Panc1 (cell line): Measurements from ENCODE around the gene NYAP2. TPM values are rescaled to one million over a fixed set of nuclear protein-coding genes. Genes with fewer than 3 reads are reported as not detected.

Experiments used
- ATAC-seq: fragments of 200-7000 bp; cut with Tn5 transposase; 2 replicates; pipeline ENCODE4 v1.9.1; 2020; ENCODE audit warnings: mild to moderate bottlenecking, moderate library complexity
- BruUV-seq: library from RNA; stranded (reverse); fragments of 400-500 nt; replicated peaks from 2 replicates; lab custom pipeline; 2021; lab: Mats Ljungman, UMichigan
- CTCF ChIA-PET: fragments of 300-600 bp; sonication (Branson Sonifier 250); formaldehyde crosslinking; loops from one replicate; lab custom pipeline; 2022; ENCODE audit warnings: antibody characterized with exemption; lab: Charles Lee
- POLR2A ChIA-PET: fragments of 300-600 bp; sonication (Branson Sonifier 250); formaldehyde crosslinking; loops from one replicate; lab custom pipeline; 2022; ENCODE audit warnings: antibody characterized with exemption; lab: Charles Lee
- DNase-seq: peaks from one replicate; pipeline ENCODE4 v3.0.0-alpha.2; 2010; ENCODE audit warnings: low read depth, low spot score
- H3K27ac ChIP-seq: 2 replicates; pipeline ENCODE4 v1.5.1; 2011; ENCODE audit warnings: mild to moderate bottlenecking, low read length, inconsistent platforms
- H3K27me3 ChIP-seq: fragments of 200-500 bp; sonication (Bioruptor generic); 2 replicates; pipeline ENCODE4 v1.6.0; 2014; ENCODE audit warnings: low read length, inconsistent platforms; ENCODE audit not compliant: control insufficient read depth, insufficient read depth
- H3K36me3 ChIP-seq: fragments of 200-500 bp; sonication (Bioruptor generic); 2 replicates; pipeline ENCODE4 v1.5.1; 2014; ENCODE audit warnings: inconsistent platforms, mild to moderate bottlenecking, low read length, moderate library complexity; ENCODE audit not compliant: control insufficient read depth, insufficient read depth
- H3K4me1 ChIP-seq: 2 replicates; pipeline ENCODE4 v1.5.1; 2011; ENCODE audit warnings: inconsistent platforms, mild to moderate bottlenecking, low read length, moderate library complexity; ENCODE audit not compliant: control insufficient read depth, insufficient read depth
- H3K4me3 ChIP-seq, 2 experiments: 2 replicates each; pipeline ENCODE4 v1.5.1; 2011 to 2012; ENCODE audit warnings: low read depth in 2 of 2, low read length in 2 of 2, mild to moderate bottlenecking in 2 of 2, inconsistent platforms in 1 of 2, moderate library complexity in 1 of 2
- H3K9me3 ChIP-seq: fragments of 200-500 bp; sonication (Bioruptor generic); 2 replicates; pipeline ENCODE4 v1.5.1; 2014; ENCODE audit warnings: low read depth, mild to moderate bottlenecking, inconsistent platforms, low read length, moderate library complexity; ENCODE audit not compliant: control insufficient read depth, insufficient read depth
- CTCF ChIP-seq: fragments of 450-650 bp; IDR thresholded peaks from 2 replicates; pipeline ENCODE4 v1.5.1; 2017; ENCODE audit warnings: mild to moderate bottlenecking
- POLR2AphosphoS5 ChIP-seq: IDR thresholded peaks from 2 replicates; pipeline ENCODE4 v1.6.1; 2012; ENCODE audit warnings: mild to moderate bottlenecking, low read depth, low read length, moderate library complexity
- REST ChIP-seq, 2 experiments: IDR thresholded peaks; 2 replicates each; pipeline ENCODE4 v1.6.1; 2011 to 2012; ENCODE audit warnings: low read depth in 2 of 2, control low read depth in 1 of 2, low read length in 1 of 2, mild to moderate bottlenecking in 1 of 2, moderate library complexity in 1 of 2; ENCODE audit not compliant: insufficient read depth in 1 of 2
- SIN3A ChIP-seq: IDR thresholded peaks from 2 replicates; pipeline ENCODE4 v1.6.1; 2012; ENCODE audit warnings: low read depth, mild to moderate bottlenecking, low read length, moderate library complexity, borderline replicate concordance; ENCODE audit not compliant: insufficient read depth
- TCF7L2 ChIP-seq: IDR thresholded peaks from 2 replicates; pipeline ENCODE4 v1.6.1; 2011; ENCODE audit warnings: mild to moderate bottlenecking, low read depth, low read length, inconsistent platforms
- in situ Hi-C: cut with HindIII; loops from 2 replicates; pipeline ENCODE4 v1.10.0; 2016; ENCODE audit warnings: low sequenced_read_pairs, low pct_unique_long_range_greater_than_20kb
- intact Hi-C: fragments of 100-400 bp; cut with micrococcal nuclease; formaldehyde crosslinking; loops from one replicate; pipeline ENCODE4 v1.10.0; 2022; ENCODE audit not compliant: unreplicated experiment
- total RNA-seq: library from RNA; stranded (reverse); gene quantifications from one replicate; pipeline ENCODE4 v1.2.1, GENCODE V29; 2021; ENCODE audit not compliant: unreplicated experiment

The NYAP2 gene
- total RNA-seq, 1 experiment from 2014 or later = not detected

GRCh38 chr2:225510796-225511195 lies 111.3 kb downstream of the NYAP2 start:
- DNase-seq (no peak), ATAC-seq (no peak)
- Histone ChIP-seq H3K9me3 (no peaks in the 10 kb centered on the region), H3K4me1 (no peaks in the 10 kb centered on the region), H3K36me3 (no peaks in the 10 kb centered on the region), H3K27ac (no peak overlapping the region), H3K27me3 (no peaks in the 10 kb centered on the region), H3K4me3 (no peak overlapping the region)
- in situ Hi-C loops = no loop called here
- TF ChIP-seq SIN3A (no peak), CTCF (no peak), POLR2AphosphoS5 (no peak), TCF7L2 (no peak), REST (IDR thresholded peaks at IDR 0.05; ENCODE audit: insufficient read depth in 1 of 2, low read depth in 2 of 2, low read length in 1 of 2) (no peak)
- ChIA-PET CTCF (no interaction called here), POLR2A (no interaction called here)
- intact Hi-C loops = no loop called here
- BruUV-seq = no TSS peak

GRCh38 chr2:225512469-225512868 lies 113.0 kb downstream of the NYAP2 start:
- POLR2A ChIA-PET = no interaction called here

More at GRCh38 chr2:225512469-225512868, 113.0 kb downstream of the NYAP2 start:
- TF ChIP-seq TCF7L2 (no peak), SIN3A (no peak), POLR2AphosphoS5 (no peak), REST (IDR thresholded peaks at IDR 0.05; ENCODE audit: insufficient read depth in 1 of 2, low read depth in 2 of 2, low read length in 1 of 2) (no peak), CTCF (no peak)
- DNase-seq (no peak), ATAC-seq (no peak)
- H3K27ac ChIP-seq = no peak overlapping the region
- intact Hi-C loops = no loop called here
- H3K27me3 ChIP-seq = no peaks in the 10 kb centered on the region
- no peak overlapping the region for H3K4me3 ChIP-seq
- BruUV-seq = no TSS peak
- CTCF ChIA-PET = no interaction called here
- no peaks in the 10 kb centered on the region for H3K9me3 ChIP-seq
- in situ Hi-C loops = no loop called here
- H3K4me1 ChIP-seq = no peaks in the 10 kb centered on the region
- no peaks in the 10 kb centered on the region for H3K36me3 ChIP-seq
